IMR-90 (cell line): ENCODE results near the gene MAGI2.

Experiments used
- BHLHE40 ChIP-seq: fragments of 150-350 bp; IDR thresholded peaks from 2 replicates; pipeline ENCODE4 v1.6.1; 2016; ENCODE audit warnings: mild to moderate bottlenecking, low read depth, low read length
- CEBPB ChIP-seq: IDR thresholded peaks from 2 replicates; pipeline ENCODE4 v1.6.1; 2012; ENCODE audit warnings: low read depth, low read length, improper control_type of control experiment
- CHD1 ChIP-seq: IDR thresholded peaks from 2 replicates; pipeline ENCODE4 v1.6.1; 2012; ENCODE audit warnings: low read depth, low read length, improper control_type of control experiment
- FOS ChIP-seq: fragments of 150-350 bp; IDR thresholded peaks from 2 replicates; pipeline ENCODE4 v1.6.1; 2016; ENCODE audit warnings: low read depth, low read length
- MAFK ChIP-seq: IDR thresholded peaks from 2 replicates; pipeline ENCODE4 v1.6.1; 2012; ENCODE audit warnings: low read depth, low read length, improper control_type of control experiment
- NFE2L2 ChIP-seq: fragments of 150-350 bp; IDR thresholded peaks from 2 replicates; pipeline ENCODE4 v1.6.1; 2016; ENCODE audit warnings: low read depth, mild to moderate bottlenecking, low read length
- POLR2A ChIP-seq: IDR thresholded peaks from 2 replicates; pipeline ENCODE4 v1.6.1; 2012; ENCODE audit warnings: mild to moderate bottlenecking, low read depth, low read length
- RAD21 ChIP-seq: IDR thresholded peaks from 2 replicates; pipeline ENCODE4 v1.6.1; 2012; ENCODE audit warnings: low read length, improper control_type of control experiment
- RFX5 ChIP-seq: IDR thresholded peaks from 2 replicates; pipeline ENCODE4 v1.8.0; 2012; ENCODE audit warnings: low read depth, mild to moderate bottlenecking, low read length, moderate library complexity
- SMC3 ChIP-seq: fragments of 150-350 bp; IDR thresholded peaks from 2 replicates; pipeline ENCODE4 v1.6.1; 2016; ENCODE audit warnings: low read depth, mild to moderate bottlenecking, antibody characterized with exemption, low read length, moderate library complexity
- TF ChIP-seq, protein P1 (sequence below): conservative IDR thresholded peaks from 2 replicates; pipeline ENCODE4 v1.5.1; 2012; ENCODE audit warnings: mild to moderate bottlenecking, low read depth, low read length, improper control_type of control experiment
- TF ChIP-seq, protein P2 (sequence below): fragments of 150-350 bp; IDR thresholded peaks from 2 replicates; pipeline ENCODE4 v1.6.1; 2016; ENCODE audit warnings: low read depth, mild to moderate bottlenecking, low read length, moderate library complexity, borderline replicate concordance

DNA sequence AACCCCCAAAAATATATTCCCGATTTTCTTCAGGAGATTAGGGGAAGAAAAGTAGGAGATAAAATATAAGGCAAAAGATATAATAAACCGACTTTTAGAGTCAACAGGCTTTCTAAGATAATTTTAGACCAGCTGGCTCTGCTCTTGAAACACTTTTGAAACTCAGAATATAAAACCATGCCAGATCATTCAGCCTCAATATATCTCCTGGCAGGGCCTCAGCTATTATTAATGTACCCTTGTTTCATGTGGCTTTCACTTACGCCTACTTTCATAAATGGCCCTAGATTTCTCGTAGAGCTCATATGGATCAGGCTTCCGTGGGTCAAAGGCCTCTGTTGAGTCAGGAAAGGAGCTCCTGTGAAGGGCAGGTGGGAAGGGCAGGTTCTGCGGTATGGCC lies 1258.9 kb downstream of the MAGI2 start:
- TF ChIP-seq, protein P1, sequence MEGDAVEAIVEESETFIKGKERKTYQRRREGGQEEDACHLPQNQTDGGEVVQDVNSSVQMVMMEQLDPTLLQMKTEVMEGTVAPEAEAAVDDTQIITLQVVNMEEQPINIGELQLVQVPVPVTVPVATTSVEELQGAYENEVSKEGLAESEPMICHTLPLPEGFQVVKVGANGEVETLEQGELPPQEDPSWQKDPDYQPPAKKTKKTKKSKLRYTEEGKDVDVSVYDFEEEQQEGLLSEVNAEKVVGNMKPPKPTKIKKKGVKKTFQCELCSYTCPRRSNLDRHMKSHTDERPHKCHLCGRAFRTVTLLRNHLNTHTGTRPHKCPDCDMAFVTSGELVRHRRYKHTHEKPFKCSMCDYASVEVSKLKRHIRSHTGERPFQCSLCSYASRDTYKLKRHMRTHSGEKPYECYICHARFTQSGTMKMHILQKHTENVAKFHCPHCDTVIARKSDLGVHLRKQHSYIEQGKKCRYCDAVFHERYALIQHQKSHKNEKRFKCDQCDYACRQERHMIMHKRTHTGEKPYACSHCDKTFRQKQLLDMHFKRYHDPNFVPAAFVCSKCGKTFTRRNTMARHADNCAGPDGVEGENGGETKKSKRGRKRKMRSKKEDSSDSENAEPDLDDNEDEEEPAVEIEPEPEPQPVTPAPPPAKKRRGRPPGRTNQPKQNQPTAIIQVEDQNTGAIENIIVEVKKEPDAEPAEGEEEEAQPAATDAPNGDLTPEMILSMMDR, result no peak
- TF ChIP-seq SMC3, result no peak
- no peak for TF ChIP-seq MAFK
- TF ChIP-seq POLR2A, result no peak
- TF ChIP-seq FOS, result no peak
- no peak for TF ChIP-seq RFX5
- no peak for TF ChIP-seq BHLHE40
- no peak for TF ChIP-seq CEBPB
- no peak for TF ChIP-seq CHD1
- TF ChIP-seq NFE2L2, result no peak
- TF ChIP-seq RAD21, result no peak
- TF ChIP-seq, protein P2, sequence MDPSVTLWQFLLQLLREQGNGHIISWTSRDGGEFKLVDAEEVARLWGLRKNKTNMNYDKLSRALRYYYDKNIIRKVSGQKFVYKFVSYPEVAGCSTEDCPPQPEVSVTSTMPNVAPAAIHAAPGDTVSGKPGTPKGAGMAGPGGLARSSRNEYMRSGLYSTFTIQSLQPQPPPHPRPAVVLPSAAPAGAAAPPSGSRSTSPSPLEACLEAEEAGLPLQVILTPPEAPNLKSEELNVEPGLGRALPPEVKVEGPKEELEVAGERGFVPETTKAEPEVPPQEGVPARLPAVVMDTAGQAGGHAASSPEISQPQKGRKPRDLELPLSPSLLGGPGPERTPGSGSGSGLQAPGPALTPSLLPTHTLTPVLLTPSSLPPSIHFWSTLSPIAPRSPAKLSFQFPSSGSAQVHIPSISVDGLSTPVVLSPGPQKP, result no peak
